HEK293T (cell line): Measurements from ENCODE around the gene CNBD2.

Experiments used
- BHLHE40 ChIP-seq: fragments of 450-650 bp; IDR thresholded peaks from 2 replicates; pipeline ENCODE4 v1.6.1; 2016; ENCODE audit warnings: mild to moderate bottlenecking, moderate library complexity, borderline replicate concordance
- CTBP1 ChIP-seq: fragments of 450-650 bp; IDR thresholded peaks from 2 replicates; pipeline ENCODE4 v1.6.1; 2016; ENCODE audit warnings: borderline replicate concordance
- ELF4 ChIP-seq: fragments of 450-650 bp; IDR thresholded peaks from 2 replicates; pipeline ENCODE4 v1.6.1; 2017; ENCODE audit warnings: antibody characterized with exemption
- FOXK2 ChIP-seq: fragments of 450-650 bp; IDR thresholded peaks from 2 replicates; pipeline ENCODE4 v1.6.1; 2016; ENCODE audit warnings: mild to moderate bottlenecking
- HDGF ChIP-seq: fragments of 450-650 bp; IDR thresholded peaks from 2 replicates; pipeline ENCODE4 v1.6.1; 2017; ENCODE audit warnings: antibody characterized with exemption, borderline replicate concordance
- LEF1 ChIP-seq: fragments of 450-650 bp; IDR thresholded peaks from 2 replicates; pipeline ENCODE4 v1.6.1; 2017; ENCODE audit warnings: mild to moderate bottlenecking, borderline replicate concordance
- NFRKB ChIP-seq: fragments of 450-650 bp; IDR thresholded peaks from 2 replicates; pipeline ENCODE4 v1.6.1; 2016; ENCODE audit warnings: mild to moderate bottlenecking, moderate library complexity
- PKNOX1 ChIP-seq: fragments of 450-650 bp; IDR thresholded peaks from 2 replicates; pipeline ENCODE4 v1.6.1; 2016
- SP1 ChIP-seq: fragments of 450-650 bp; IDR thresholded peaks from 2 replicates; pipeline ENCODE4 v1.6.1; 2017
- SUZ12 ChIP-seq: fragments of 450-650 bp; IDR thresholded peaks from 2 replicates; pipeline ENCODE4 v1.6.1; 2016; ENCODE audit warnings: mild to moderate bottlenecking
- TARDBP ChIP-seq: fragments of 450-650 bp; IDR thresholded peaks from 2 replicates; pipeline ENCODE4 v1.6.1; 2016
- ZNF384 ChIP-seq: fragments of 450-650 bp; IDR thresholded peaks from 2 replicates; pipeline ENCODE4 v1.6.1; 2016

DNA sequence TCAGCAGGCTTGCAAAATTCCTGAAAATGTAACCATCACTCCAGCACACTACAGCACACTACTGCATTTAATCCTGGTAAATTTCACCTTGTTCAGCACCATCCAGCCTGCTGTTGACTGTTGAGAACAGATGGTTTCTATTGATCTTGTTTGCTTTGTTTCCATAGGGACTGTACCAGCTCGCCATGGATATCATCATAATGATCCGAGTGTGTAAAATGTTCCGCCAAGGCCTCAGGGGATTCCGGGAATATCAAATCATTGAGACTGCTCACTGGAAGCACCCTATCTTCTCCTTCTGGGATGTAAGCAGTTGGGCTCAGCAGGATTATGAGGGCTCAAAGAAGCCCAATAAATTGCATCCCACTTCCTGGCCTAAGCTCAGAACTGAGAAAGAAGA is 4.1 kb downstream of the CNBD2 start:
- TF ChIP-seq SP1 = no peak
- no peak for TF ChIP-seq ZNF384
- no peak for TF ChIP-seq BHLHE40
- no peak for TF ChIP-seq FOXK2
- TF ChIP-seq LEF1 = no peak
- no peak for TF ChIP-seq PKNOX1
- TF ChIP-seq TARDBP = no peak
- no peak for TF ChIP-seq ELF4
- no peak for TF ChIP-seq NFRKB
- TF ChIP-seq HDGF = no peak
- no peak for TF ChIP-seq CTBP1
- TF ChIP-seq SUZ12 = no peak
